Bronchial epithelial cell (primary cell): ENCODE results near the gene SH2B2. TPM values are rescaled to one million over a fixed set of nuclear protein-coding genes. Genes with fewer than 3 reads are reported as not detected.
"Not testable (repeated sequence)": the region's sequence is repeated elsewhere in the genome, so short reads cannot be mapped to it uniquely, and the experiment has no call there.

Experiments used
- DNase-seq: peaks from one replicate; pipeline ENCODE4 v3.0.0-alpha.2; 2010; ENCODE audit warnings: low read depth
- FAIRE-seq: peaks from 2 replicates; lab custom pipeline; 2011; peaks lifted over from hg19 to GRCh38; lab: Jason Lieb, UNC
- H3K27me3 ChIP-seq: 2 replicates; pipeline ENCODE4 v1.5.1; 2011; ENCODE audit warnings: low read length; ENCODE audit not compliant: control insufficient read depth, insufficient read depth
- H3K36me3 ChIP-seq: 2 replicates; pipeline ENCODE4 v1.5.1; 2011; ENCODE audit warnings: low read length; ENCODE audit not compliant: control insufficient read depth, insufficient read depth
- H3K4me3 ChIP-seq: 2 replicates; pipeline ENCODE4 v1.5.1; 2011; ENCODE audit warnings: mild to moderate bottlenecking, low read depth, low read length, control low read depth
- CTCF ChIP-seq: IDR thresholded peaks from 2 replicates; pipeline ENCODE4 v1.5.1; 2011; ENCODE audit warnings: mild to moderate bottlenecking, moderate library complexity, low read length, control low read depth, inconsistent platforms; ENCODE audit not compliant: insufficient read depth, severe bottlenecking
- total RNA-seq: library from RNA; depleted of rRNA; stranded (reverse); fragments of >200 nt; gene quantifications from 2 replicates; pipeline ENCODE4 v1.2.1, GENCODE V29; 2014

Gene SH2B2
- total RNA-seq, 1 donor from 2014 or later, result 1.8 TPM

GRCh38 chr7:102320181-102320580 lies 33.5 kb downstream of the SH2B2 start:
- Histone ChIP-seq H3K36me3 (no peaks in the 10 kb centered on the region), H3K4me3 (no peak overlapping the region), H3K27me3 (no peaks in the 10 kb centered on the region)
- no peak for TF ChIP-seq CTCF
- no peak for FAIRE-seq
- DNase-seq, result no peak

GRCh38 chr7:102320601-102321350 lies 34.1 kb downstream of the SH2B2 start:
- no peak for TF ChIP-seq CTCF
- FAIRE-seq (no peak), DNase-seq (no peak)
- H3K4me3 ChIP-seq, result no peak overlapping the region
- H3K36me3 ChIP-seq, result no peaks in the 10 kb centered on the region
- H3K27me3 ChIP-seq, result no peaks in the 10 kb centered on the region

DNA sequence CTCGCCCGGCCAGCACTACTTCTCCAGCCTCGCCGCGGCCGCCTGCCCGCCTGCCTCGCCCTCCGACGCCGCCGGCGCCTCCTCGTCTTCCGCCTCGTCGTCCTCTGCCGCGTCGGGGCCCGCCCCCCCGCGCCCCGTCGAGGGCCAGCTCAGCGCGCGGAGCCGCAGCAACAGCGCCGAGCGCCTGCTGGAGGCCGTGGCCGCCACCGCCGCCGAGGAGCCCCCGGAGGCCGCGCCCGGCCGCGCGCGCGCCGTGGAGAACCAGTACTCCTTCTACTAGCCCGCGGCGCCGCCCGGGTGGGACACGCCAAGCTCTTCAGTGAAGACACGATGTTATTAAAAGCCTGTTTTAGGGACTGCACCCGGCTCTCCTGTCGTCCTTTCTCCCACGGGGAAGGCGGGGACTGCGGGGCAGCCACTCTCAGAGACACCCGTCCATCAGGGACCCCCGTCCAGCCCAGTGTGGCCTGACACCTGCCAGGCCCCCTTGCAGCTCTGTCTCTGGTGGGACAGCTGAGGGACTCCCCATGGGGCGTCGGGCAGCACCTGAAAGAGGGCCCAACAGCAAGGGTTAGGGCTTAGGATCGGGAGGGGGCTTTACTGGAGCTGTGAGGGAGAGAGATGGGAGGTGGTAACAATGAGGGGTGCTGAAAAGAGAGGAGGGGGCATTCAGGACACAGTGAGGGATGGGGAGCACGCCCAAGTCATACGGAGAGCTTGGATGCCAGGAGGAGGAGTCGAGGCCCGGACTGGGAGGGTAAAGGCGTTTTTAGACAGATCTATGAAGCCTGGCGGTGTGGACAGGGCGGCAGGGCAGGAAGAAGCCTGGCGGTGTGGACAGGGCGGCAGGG lies 34.9 kb downstream of the SH2B2 start:
- DNase-seq, result no peak
- H3K4me3 ChIP-seq, result no peak overlapping the region
- no peak for FAIRE-seq

GRCh38 chr7:102322202-102322715 lies 35.6 kb downstream of the SH2B2 start:
- FAIRE-seq (no peak), DNase-seq (no peak)
- H3K27me3 ChIP-seq, result no peaks in the 10 kb centered on the region
- H3K36me3 ChIP-seq, result no peaks in the 10 kb centered on the region
- TF ChIP-seq CTCF, result no peak
- H3K4me3 ChIP-seq, result no peak overlapping the region

More for the DNA sequence above, 34.9 kb downstream of the SH2B2 start:
- no peaks in the 10 kb centered on the region for H3K36me3 ChIP-seq
- no peak for TF ChIP-seq CTCF
- no peaks in the 10 kb centered on the region for H3K27me3 ChIP-seq

DNA sequence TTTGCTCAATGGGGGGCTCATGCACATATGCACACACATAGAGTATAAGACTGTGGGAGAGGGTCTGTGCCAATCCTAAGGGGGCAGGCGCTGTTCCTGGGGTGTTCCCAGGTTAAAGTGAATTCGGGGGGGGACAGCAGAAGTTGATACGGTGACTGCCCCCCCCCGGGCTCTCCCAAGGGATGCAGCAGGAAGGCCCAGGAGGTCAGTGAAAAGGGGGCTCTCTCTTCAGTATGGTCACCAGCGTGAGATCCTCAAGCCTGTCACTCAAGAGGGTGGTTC lies 37.2 kb downstream of the SH2B2 start:
- DNase-seq, result no peak
- no peak overlapping the region for H3K4me3 ChIP-seq
- no peak for FAIRE-seq
- H3K27me3 ChIP-seq, result no peaks in the 10 kb centered on the region
- TF ChIP-seq CTCF, result no peak
- no peaks in the 10 kb centered on the region for H3K36me3 ChIP-seq

DNA sequence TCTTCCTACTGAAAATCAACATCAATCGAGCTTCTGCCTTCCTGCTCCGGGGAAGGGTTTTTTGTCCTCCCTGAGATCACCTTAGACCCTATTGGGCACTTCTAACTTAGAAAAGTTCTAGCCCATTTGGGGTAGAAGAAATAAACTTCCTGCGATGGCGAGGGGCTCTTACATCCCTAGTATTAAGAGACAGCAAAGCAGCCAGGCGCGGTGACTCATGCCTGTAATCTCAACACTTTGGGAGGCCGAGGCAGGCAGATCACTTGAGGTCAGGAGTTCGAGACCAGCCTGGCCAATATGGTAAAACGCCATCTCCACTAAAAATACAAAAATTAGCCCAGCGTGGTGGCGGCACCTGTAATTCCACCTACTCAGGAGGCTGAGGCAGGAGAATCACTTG lies 38.4 kb downstream of the SH2B2 start:
- not testable (repeated sequence) for DNase-seq

More for the DNA sequence above, 38.4 kb downstream of the SH2B2 start:
- not testable (repeated sequence) for H3K27me3 ChIP-seq, FAIRE-seq, H3K36me3 ChIP-seq, H3K4me3 ChIP-seq
